ENCODE results near the gene NATD1.

GRCh38 chr17:21272250-21272649 is 19.0 kb upstream of the NATD1 start:
- TF ChIP-seq, protein P1, sequence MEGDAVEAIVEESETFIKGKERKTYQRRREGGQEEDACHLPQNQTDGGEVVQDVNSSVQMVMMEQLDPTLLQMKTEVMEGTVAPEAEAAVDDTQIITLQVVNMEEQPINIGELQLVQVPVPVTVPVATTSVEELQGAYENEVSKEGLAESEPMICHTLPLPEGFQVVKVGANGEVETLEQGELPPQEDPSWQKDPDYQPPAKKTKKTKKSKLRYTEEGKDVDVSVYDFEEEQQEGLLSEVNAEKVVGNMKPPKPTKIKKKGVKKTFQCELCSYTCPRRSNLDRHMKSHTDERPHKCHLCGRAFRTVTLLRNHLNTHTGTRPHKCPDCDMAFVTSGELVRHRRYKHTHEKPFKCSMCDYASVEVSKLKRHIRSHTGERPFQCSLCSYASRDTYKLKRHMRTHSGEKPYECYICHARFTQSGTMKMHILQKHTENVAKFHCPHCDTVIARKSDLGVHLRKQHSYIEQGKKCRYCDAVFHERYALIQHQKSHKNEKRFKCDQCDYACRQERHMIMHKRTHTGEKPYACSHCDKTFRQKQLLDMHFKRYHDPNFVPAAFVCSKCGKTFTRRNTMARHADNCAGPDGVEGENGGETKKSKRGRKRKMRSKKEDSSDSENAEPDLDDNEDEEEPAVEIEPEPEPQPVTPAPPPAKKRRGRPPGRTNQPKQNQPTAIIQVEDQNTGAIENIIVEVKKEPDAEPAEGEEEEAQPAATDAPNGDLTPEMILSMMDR (IDR thresholded peaks at IDR 0.05; ENCODE audit: borderline replicate concordance, extremely low read depth, low read length, poor library complexity, severe bottlenecking): no peak
- no peak for TF ChIP-seq EZH2 (IDR thresholded peaks at IDR 0.05; ENCODE audit: borderline replicate concordance, low read depth, low read length, severe bottlenecking)
